ENCODE measurements around the gene FAM163B.
"Not testable (repeated sequence)": the region's sequence is repeated elsewhere in the genome, so short reads cannot be mapped to it uniquely, and the experiment has no call there.

Gene FAM163B

DNA sequence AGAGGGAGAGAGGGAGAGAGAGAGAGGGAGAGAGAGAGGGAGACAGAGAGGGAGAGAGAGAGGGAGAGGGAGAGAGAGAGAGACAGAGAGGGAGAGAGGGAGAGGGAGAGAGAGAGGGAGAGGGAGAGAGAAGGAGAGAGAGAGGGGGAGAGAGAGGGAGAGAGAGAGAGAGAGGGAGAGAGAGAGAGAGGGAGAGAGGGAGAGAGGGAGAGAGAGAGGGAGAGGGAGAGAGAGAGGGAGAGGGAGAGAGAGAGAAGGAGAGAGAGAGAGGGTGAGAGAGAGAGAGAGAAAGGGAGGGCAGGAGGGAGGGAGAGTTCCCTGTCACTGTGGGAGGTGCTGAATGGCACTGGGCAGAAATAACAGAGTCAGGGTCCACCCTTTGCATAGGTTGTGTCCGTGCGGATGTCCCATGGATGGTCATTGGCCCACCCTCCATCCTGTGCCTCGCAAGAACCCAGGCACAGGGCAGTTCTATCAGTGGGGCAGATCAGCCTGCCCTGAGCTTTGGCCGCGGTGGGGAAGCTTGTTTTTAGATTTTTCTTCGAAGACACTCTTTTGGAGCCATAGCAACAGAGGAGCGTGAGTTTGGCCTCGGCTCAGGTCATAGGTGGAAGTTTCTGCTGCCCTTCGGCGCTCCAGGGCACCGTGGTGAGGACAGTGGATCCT lies 44.6 kb downstream of the FAM163B start:
- DNase-seq: no peak

DNA sequence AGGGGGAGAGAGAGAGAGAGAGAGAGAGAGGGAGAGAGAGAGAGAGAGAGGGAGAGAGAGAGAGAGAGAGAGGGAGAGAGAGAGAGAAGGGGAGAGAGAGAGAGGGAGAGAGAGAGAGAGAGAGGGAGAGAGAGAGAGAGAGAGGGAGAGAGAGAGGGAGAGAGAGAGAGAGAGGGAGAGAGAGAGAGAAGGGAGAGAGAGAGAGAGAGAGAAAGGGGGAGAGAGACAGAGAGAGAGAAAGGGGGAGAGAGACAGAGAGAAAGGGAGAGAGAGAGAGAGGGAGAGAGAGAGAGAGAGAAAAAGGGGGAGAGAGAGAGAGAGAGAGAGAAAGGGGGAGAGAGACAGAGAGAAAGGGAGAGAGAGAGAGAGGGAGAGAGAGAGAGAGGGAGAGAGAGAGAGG lies 45.4 kb downstream of the FAM163B start:
- not testable (repeated sequence) for DNase-seq

DNA sequence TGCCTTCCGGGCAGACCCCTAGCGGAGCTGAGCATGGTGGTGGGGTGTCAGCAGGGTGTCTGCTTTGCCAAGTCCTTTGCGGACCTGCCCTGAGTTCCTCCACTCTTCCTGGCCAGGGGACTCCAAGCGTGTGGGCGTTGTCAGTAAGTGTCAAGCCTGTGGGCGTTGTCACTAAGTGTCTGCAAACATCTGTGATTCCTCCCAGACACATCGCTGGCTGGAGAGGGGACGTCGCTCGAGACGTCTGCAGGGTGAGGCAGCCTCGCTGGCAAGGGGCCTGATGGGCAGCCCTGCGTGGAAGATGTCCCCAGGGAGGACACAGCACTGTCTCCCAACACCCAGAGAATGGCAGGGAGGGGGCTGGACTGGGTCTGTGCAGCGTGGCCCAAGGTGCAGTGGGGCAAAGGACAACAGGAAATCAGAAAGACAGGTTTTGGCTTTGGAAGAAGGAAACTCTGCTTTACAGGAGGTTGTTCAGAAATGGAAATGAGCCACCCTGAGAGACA lies 45.8 kb downstream of the FAM163B start:
- peak; percentile 20 for DNase-seq

DNA sequence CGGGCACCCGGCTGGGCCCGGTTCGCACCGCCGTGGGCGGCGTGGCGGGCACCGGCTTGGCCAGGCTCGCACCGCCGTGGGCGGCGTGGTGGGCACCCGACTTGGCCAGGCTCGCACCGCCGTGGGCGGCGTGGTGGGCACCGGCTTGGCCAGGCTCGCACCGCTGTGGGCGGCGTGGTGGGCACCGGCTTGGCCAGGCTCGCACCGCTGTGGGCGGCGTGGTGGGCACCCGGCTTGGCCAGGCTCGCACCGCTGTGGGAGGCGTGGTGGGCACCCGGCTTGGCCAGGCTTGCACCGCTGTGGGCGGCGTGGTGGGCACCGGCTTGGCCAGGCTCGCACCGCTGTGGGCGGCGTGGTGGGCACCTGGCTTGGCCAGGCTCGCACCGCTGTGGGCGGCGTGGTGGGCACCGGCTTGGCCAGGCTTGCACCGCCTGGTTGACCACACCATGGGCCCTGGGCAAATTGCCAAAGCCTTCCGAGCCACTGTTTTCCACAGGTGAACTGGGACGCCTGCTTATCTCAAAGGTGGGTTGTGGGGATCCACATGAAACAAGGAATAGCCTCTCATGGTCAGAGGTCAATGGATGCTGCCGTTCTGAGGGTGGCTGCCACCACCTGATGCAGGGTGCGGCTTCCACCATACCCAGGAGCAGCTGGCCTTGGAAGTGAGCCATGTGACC lies 46.4 kb downstream of the FAM163B start:
- no peak for DNase-seq

DNA sequence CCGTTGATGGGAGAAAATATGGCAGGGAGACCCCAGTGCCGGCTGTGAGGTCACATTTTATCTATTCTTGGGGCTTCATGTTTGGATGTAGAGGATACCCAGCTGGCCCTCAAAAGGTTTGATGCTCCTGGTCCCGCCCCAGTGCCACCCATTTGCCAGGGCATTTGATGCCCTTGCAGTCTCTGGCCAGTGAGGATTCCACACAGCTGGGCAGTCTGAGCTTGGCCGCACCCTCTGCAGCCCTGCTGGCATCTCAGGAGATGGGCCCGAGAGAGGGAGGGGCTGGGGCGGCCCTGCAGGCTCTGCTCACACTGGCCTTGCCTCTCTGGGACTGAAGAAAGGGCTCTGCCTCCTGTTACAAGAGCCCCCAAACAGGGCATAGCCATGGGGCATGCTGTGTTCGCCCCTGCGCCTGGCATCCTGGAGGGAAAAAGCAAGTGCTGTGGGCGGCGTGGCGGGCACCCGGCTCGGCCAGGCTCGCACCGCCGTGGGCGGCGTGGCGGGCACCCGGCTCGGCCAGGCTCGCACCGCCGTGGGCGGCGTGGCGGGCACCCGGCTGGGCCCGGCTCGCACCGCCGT lies 47.1 kb downstream of the FAM163B start:
- no peak for DNase-seq

DNA sequence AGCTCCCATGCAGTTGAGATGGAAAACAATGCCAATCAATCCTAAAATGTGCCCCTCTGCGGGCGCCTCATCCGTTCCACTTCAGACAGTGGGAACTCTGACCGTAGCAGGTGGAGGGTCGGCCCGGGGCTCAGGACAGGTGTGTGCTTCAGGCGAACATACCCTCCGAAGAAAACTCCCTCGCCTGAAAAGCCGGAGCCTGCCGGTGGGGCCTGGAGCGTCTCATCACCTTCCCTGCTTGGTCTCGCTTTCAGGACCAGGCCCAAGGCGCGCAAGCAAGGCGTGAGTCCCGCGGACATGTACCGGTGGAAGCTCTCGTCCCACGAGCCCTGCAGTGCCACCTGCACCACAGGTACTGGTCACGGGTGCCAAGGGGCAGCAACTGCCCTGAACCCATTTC lies 48.2 kb downstream of the FAM163B start:
- DNase-seq: no peak

DNA sequence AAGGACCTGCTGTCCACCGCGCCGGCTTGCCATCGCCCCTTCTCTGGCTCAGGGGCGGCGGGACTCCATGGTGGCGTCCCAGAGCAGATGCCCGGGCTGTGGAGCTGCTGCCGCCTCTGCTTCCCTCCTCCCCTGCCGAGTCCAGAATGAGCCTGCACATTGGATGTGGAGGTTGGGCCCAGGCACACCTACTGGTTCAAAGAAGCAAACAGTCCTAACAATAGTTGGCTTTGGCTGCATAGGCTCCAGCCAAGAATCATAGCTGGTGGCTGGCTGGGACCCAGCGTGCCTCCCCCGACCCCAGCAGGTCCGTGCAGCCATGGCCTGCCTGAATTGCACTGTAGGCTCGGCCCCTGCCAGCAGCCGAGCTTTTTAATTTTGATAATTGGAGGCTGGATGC lies 48.9 kb downstream of the FAM163B start:
- no peak for DNase-seq

DNA sequence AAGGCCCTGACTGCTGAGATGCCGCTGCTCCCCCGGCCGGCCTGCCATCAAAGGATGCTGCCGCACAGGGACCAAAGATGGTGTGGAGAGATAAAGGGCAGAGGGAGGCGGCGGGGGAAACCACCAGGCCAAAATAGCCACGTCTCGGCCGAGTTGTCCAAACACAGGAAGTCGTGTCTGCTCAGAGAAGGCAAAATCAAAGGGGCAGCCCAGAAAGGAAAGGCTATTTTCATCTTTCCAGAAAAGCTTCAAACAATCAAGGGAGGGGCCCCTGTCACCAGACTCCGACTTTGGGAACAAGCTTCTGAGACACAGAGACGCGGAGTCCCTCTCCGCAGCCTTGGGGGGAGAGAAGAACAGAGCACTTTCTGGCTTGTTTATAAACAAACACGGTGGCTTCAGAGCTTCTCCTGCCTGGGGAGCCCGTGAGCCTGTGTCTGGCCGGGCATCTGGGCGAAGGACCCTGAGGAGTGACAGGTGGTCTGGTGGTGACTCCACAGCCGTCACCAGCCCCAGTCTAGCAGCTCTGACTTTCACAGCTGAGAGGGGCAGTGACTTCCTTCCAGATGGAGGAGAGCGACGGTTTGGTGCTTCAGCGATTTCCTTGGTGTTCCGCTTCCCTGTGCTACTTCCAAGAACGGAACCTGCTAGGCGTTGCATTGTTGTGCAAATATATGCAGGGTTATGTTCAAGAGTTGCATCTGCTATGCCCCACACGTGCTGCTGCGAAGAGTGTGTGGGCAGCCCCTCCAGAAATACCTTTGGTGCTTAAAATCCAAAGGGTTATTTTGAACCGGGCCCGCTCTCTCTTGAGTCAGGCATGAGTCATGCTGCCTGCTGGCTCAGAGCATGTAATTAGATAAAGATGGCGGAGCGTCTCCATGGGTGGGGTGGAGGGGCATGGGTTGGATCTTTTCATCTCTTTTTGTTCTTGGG lies 50.7 kb downstream of the FAM163B start:
- no peak for DNase-seq

DNA sequence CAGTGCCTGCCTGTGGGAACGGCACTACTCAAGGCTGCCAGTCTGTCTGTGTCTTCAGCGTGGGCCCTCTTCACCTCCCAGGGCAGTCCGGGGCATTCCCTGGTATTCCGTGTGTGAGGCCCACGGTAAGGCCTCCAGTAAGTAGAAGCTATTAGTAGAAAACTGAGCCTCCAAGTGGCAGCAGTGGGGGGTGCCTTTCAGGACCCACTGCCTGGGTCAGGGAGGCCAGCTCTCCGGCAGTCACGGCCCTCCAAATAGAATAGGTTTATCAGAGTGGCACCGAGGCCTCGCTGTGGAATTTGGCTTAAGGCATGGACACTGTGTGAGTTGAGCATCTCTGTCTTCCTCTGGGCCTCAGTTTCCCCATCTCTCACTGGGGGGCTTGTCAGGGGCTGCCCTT lies 51.6 kb downstream of the FAM163B start:
- DNase-seq: no peak

DNA sequence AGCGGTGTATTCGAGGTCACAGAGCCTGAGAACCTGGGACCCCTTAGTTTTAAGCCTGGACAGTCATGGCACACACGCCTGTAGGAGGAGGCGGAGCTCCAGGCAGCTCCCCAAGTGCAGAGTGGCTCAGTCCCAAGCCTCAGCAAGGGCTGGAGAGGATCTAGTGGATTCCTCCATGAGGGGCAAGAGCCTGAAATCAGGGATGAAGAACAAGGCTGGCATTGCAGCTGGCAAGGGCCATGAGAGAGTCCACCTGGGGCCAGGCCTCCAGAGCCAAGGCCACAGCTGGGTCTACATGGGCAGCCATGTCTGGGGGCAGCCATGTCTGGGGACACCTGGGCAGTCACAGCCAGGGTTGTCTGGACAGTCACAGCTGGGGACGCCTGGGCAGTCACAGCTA lies 52.8 kb downstream of the FAM163B start:
- no peak for DNase-seq

DNA sequence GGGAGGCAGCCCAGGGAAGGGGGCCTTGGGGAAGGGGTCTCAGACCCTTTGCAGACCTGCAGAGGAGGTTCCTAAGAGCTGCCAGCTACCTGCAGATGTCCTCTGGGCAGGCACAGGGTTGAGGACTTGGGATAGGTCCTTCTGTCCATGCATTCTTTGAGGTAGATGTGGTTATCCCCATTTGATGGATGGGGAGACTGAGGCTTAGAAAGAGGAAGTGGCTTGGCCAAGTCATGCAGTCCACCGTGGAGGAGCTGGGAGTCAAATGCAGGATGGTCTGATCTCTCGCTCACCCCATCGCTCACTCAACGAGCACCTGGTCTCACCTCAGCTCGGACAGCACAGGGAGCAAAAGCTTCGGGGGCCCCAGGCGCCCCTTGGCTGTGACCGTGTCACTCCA lies 54.5 kb downstream of the FAM163B start:
- DNase-seq: no peak

DNA sequence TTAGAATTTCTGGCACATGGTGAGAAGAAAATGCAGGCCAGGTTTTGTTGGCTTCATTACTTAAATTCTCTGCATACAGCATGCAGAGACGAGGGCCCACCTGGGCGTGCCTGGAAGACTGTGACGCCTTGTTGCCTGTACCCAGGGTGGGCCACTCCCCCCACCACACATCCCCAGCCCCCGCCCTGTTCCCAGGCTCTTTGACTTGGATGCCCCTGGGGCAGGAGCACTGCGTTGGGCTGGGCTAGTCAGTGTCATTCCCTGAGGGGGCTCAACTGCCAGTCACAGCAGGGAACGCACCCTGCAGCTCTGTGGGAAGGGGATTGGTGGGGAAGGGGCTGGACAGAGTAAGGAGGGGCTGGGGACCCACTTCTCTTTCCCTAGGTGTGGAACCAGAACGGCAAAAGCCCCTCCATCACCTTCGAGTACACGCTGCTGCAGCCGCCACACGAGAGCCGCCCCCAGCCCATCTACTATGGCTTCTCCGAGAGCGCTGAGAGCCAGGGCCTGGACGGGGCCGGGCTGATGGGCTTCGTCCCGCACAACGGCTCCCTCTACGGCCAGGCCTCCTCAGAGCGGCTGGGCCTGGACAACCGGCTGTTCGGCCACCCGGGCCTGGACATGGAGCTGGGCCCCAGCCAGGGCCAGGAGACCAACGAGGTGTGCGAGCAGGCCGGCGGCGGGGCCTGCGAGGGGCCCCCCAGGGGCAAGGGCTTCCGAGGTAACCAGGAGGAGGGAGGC lies 55.0 kb downstream of the FAM163B start:
- no peak for DNase-seq

DNA sequence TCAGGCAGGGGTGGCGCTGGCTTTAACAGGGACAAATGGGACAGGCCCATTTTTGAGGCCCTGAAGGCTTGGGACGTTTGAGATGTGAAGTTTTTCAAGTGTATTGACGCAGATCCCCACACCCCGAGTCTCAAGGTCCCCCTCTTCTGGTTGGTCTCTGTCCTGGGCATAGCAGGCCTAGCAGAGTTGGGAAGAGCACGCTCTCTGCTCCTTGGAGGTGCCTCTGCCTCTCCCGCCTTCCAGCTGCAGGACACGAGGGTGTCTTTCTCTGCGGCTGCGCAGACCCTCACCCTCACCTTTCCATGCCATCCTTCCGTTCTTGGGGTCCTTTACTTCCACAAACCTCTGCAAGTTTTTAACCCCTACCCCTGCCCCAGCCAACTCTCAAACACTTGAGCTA lies 56.1 kb downstream of the FAM163B start:
- no peak for DNase-seq

DNA sequence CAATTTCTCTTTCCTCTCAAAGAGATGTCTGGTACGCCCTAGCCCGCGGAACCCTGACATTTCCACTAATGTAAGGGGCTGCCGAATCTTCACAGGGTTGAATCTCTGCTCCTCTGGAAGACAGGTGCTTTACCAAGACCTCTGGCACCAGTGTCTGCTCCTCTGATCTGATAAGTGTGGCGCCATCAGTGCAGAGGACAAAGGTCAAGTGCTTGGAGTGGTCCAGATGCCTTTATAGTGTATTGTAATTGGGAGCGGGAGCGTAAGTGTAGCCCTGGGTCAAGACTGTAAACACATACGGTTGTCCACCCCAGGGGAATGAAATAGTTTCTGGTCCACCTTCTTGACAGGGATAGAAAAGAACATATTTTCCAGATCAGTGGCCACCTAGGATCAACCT lies 57.0 kb downstream of the FAM163B start:
- no peak for DNase-seq

DNA sequence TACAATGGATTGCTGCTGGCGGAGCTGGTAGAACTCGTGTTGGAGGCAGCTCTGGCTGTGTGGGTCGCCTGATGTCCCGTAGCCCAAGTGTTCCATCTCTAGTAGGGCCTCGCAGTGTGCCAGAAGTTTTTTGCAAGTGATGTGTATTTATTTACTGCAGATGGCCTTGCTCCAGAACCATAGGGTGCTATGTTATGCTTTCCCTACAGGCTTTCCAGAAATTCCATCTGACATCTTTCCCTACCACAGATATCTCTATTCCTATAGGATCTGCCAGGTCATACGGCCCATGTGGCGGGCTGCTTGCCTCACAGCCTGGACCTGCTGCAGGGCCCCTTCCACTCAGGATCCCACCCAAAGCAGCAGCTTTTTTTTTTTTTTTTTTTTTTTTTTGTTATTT lies 57.7 kb downstream of the FAM163B start:
- DNase-seq: no peak

DNA sequence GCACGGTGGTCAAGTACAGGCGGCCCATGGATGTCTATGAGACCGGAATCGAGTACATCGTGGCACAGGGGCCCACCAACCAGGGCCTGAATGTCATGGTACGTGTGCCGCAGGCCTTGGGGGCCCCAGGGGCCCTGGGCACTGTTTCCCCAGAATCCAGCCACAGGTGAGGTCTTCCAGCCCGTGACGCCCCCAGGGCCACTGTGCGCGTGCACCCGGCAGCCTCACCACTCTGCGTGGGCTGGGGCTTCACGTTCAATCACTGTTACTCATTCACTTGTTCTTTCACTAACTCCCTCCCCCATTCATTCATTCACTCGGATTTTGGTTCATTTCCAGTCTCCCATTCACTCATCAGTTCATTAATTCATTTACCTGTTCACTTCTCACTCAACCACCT lies 62.1 kb downstream of the FAM163B start:
- DNase-seq: no peak

DNA sequence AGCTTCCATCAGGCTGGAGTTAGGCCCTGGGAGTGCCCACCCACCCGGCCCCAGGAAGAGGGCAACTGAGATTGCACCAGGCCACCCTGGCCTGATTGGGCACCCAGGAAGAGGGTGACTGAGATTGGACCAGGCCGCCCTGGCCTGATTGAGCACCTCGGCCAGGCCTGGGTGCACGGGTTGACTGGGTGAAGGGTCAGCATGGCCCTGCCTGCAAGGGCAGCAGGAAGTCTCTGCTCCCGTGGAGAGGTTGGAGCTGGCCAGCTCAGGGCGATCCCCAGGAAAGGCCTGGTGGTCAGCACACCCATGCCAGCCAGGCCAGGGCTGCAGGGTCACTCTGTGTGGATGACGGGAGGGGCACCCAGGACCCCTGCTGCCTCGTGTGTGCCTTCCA lies 62.9 kb downstream of the FAM163B start:
- no peak for DNase-seq

DNA sequence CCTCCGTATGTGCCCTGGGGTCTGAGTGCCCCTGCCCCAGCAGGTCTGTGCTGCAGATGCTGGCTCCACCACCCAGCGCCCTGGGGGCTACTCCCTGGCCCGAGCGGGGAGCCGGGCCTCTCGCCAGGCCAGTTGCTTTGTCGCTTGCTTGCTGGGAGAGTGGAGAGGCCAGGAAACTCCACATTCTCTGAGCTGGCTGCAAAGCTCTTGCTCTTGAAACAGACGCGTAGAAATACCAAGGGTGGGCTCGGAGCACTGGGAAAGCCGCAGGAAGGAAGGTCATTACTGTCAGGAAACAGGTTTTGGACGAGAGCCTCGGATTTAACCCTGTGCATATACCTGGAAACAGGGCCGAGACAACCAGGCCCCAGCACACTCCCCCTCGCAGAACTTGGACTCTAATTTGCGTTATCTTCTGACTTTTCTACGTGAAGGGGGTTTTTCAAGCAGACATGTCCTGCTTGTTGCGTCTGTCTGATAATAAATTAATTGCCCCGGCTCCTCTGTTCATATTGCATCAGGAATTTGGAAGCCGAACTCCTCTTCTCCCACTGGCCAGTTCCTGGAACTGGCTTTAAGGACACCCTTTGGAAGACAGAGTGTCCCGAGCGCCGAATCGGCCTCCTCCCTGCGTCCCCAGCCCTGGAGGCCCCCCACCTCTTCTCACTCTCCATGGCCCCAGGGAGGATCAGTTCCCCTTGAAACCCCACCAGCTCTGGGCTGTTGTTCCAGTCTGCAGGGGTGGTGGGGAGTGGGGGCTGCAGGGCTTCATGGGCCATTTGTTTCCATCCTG lies 63.5 kb downstream of the FAM163B start:
- no peak for DNase-seq

DNA sequence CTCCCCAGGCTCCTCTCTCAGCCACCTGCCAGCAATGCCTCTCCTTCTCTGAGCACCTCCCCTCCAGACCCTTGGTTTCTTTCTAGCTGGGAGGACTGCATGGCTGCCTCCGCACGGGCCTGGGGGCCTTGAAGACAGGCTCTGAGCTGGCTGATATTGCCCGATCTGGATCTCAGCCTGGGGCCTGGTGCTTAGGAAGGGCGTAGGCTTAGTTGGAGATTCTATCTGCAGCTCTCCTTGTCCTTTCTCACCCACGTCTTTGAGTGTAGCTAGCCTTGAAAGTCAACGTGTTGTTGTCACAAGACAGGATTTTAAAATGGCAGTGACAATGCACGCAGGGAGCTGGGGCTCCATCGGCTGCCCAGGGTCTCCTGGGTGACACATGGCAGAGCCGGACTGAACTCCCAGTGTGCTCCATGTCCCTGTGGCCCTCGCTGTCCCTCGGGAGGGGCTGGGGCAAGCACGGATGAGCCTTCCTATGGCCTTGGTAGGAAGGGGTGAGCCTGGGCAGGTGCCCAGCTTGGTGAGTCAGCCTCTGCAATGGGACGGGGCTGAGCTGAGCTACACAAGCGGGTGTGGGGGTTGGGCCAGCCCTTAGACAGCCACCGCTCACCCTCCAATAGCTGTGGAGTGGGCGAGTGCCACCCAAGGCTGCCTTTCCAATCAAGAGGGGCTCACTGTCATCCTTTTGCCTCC lies 65.3 kb downstream of the FAM163B start:
- no peak for DNase-seq

DNA sequence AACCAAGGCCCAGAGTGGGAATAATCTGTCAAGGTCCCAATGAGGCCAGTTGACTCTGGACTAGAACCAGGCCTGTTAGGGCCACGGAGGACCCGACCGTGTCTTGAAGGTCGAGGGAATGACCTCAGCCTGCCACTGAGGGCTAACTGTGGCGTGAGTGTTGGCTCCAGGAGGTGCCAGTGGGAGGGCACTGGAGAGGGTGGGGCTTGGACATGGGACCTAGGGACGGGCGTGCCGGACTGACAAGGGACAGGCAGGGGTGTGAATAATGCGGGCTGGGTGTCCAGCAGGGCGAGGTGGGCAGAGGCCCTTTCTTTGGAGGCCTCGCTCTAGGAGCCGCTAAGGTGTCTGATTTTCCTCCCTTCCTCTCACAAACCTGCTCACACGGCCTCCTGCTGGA lies 67.2 kb downstream of the FAM163B start:
- no peak for DNase-seq

DNA sequence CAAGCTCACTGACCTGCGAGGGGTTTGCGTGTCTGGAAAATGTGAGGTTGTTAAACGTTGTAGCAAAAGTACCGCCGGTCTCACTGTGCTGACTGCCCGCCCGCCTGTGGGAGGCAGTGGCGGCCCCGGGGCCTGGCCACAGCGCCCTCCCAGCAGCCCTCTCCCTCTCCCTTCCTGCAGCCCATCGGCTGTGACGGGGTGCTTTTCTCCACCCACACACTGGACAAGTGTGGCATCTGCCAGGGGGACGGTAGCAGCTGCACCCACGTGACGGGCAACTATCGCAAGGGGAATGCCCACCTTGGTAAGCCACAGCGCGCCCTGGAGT lies 68.5 kb downstream of the FAM163B start:
- DNase-seq: no peak

Data from COR-L47 (cell line).